Dendritic cell treated with granulocyte-macrophage colony-stimulating factor and Interleukin-4, amounts not matched to agents 40 ng/mL and 50 ng/mL, for 4 days (primary cell): ENCODE measurements around the gene PLSCR2.
"Not testable (repeated sequence)": the region's sequence is repeated elsewhere in the genome, so short reads cannot be mapped to it uniquely, and the experiment has no call there.

ENCODE experiments used
- H3K27ac Mint-ChIP-seq: one replicate; pipeline ENCODE4 v1.8.0; 2022; ENCODE audit warnings: mild to moderate bottlenecking, mixed read lengths
- H3K27me3 Mint-ChIP-seq: one replicate; pipeline ENCODE4 v1.8.0; 2022; ENCODE audit warnings: mild to moderate bottlenecking, mixed read lengths
- H3K36me3 Mint-ChIP-seq: one replicate; pipeline ENCODE4 v1.8.0; 2022; ENCODE audit warnings: low read depth, mixed read lengths
- H3K4me1 Mint-ChIP-seq: one replicate; pipeline ENCODE4 v1.8.0; 2022; ENCODE audit warnings: low read depth, mixed read lengths
- H3K4me3 Mint-ChIP-seq: one replicate; pipeline ENCODE4 v1.8.0; 2022; ENCODE audit warnings: mild to moderate bottlenecking, moderate library complexity, mixed read lengths
- H3K9me3 Mint-ChIP-seq: one replicate; pipeline ENCODE4 v1.8.0; 2022; ENCODE audit warnings: mixed read lengths
- intact Hi-C: fragments of 100-400 bp; cut with micrococcal nuclease; formaldehyde crosslinking; loops from one replicate; pipeline ENCODE4 v1.15.0; 2022

Gene PLSCR2

DNA sequence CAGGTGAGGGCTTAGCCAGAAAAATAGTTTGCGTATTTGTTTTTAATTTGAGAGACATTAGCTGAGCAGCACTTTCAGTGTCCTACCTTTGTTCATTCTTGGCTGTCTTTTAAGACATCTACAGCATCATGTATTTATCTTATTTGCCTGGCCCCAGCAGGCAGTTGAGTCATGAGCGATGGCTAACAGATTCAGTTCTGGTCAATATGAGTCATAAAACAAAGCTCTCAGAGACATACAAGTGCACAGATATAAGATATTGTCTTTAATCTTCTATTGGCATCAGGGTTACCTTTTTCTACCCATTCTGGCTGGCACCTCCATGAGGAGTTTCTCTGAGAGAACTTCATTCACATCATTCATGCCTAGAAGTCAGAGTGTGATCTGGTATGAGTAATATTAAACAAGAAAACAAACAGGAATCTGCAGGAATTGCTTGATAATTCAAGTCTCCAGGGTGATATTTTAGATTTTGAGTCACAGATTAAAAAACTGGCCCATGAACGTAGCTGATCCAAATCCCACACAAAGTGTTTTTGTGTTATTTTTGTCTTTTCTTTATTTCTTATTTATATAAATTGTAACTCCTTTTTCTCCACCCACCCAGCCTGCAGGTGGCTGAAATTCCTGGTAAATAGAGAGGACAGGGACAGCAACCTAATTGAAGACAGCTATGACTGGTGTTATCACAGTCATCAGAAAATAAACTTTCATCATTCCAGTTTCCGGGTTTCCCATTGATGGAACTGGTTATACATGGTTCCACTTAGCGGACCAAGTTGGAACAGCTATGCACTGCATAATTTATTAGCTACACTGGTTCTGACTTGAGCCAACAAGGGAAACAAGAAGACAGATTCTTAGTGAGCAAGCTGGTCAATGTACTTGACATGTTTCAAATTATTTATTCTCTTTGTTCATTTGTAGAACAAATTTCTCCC is 47.3 kb downstream of the PLSCR2 start:
- H3K36me3 Mint-ChIP-seq: no peaks in the 10 kb centered on the region
- no peaks in the 10 kb centered on the region for H3K4me1 Mint-ChIP-seq
- no peaks in the 10 kb centered on the region for H3K27me3 Mint-ChIP-seq
- no peak overlapping the region for H3K27ac Mint-ChIP-seq
- intact Hi-C loops: no loop called here
- H3K4me3 Mint-ChIP-seq: no peak overlapping the region
- H3K9me3 Mint-ChIP-seq: peaks cover 9% of the 10 kb centered on the region

DNA sequence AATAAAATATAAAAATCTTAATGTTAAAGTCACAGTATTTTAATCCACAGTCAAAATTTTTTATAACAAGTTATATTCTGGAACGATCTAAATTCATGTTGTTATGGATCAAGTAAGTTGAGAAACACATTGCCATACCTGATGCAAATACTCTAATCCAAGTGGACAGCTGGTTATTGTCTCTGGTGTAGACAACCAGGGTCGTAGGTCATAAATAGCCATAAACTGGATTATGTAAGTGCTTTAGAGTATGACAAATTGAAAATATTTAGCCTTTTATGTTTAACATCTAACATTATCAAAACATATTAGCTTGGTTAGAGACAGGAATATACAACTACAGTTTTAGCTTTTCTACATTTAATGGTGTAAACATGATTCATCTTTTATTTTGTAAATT is 53.0 kb downstream of the PLSCR2 start:
- peaks cover 27% of the 10 kb centered on the region for H3K9me3 Mint-ChIP-seq
- intact Hi-C loops: no loop called here
- peaks cover 5% of the 10 kb centered on the region for H3K4me1 Mint-ChIP-seq

DNA sequence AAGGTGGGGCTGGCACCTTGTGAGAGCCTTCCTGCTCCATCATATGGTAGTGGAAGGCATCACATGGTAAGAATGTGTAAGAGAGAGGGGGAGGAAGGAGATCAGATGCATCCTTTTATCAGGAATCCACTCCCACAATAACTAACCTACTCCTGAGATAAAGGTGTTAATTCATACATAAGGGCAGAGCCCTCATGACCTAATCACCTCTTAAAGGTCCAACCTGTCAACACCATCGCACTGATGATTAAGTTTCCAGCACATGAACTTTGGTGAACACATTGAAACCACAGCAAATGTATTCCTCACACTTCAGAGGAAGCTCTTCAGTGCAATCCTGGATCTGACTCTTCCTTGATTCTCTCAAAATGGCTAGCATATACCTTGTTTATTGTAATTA is 55.4 kb downstream of the PLSCR2 start:
- H3K4me1 Mint-ChIP-seq: peaks cover 5% of the 10 kb centered on the region
- H3K27ac Mint-ChIP-seq: no peak overlapping the region
- no peaks in the 10 kb centered on the region for H3K27me3 Mint-ChIP-seq
- intact Hi-C loops: no loop called here
- H3K36me3 Mint-ChIP-seq: no peaks in the 10 kb centered on the region
- H3K4me3 Mint-ChIP-seq: no peak overlapping the region
- H3K9me3 Mint-ChIP-seq: peaks cover 50% of the 10 kb centered on the region

More for the DNA sequence above, 53.0 kb downstream of the PLSCR2 start:
- Mint-ChIP-seq H3K4me3 (no peak overlapping the region), H3K27ac (no peak overlapping the region), H3K36me3 (no peaks in the 10 kb centered on the region), H3K27me3 (no peaks in the 10 kb centered on the region)

- H3K4me3 Mint-ChIP-seq, H3K4me1 Mint-ChIP-seq, H3K36me3 Mint-ChIP-seq, H3K27me3 Mint-ChIP-seq, H3K27ac Mint-ChIP-seq, intact Hi-C loops: not testable (repeated sequence)
- peaks cover 55% of the 10 kb centered on the region for H3K9me3 Mint-ChIP-seq
Measured at GRCh38 chr3:146412711-146413110, 56.6 kb downstream of the PLSCR2 start.

GRCh38 chr3:146407956-146408355 is 61.4 kb downstream of the PLSCR2 start:
- Mint-ChIP-seq H3K36me3 (no peaks in the 10 kb centered on the region), H3K4me1 (peaks cover 5% of the 10 kb centered on the region), H3K27ac (no peak overlapping the region), H3K4me3 (no peak overlapping the region), H3K9me3 (peaks cover 53% of the 10 kb centered on the region), H3K27me3 (no peaks in the 10 kb centered on the region)
- intact Hi-C loops: no loop called here

DNA sequence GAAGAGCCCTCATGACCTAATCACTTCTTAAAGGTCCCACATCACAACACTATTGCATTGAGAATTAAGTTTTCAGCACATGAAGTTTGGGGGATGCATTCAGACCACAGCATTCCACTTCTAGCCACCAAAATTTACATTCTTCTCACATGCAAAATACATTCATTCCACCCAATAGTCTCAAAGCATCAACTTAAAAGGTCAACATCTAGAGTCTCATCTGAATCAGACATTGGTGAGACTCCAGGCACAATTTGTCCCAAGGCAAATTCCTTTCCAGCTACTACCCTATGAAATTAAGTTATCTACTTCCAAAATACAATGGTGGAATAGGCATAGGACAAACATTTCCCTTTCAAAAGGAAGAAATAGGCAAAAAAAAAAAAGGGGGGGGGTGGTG is 64.9 kb downstream of the PLSCR2 start:
- no peak overlapping the region for H3K27ac Mint-ChIP-seq
- H3K27me3 Mint-ChIP-seq: no peaks in the 10 kb centered on the region
- no peak overlapping the region for H3K4me3 Mint-ChIP-seq
- H3K4me1 Mint-ChIP-seq: no peaks in the 10 kb centered on the region
- H3K9me3 Mint-ChIP-seq: peaks cover 19% of the 10 kb centered on the region
- intact Hi-C loops: no loop called here
- H3K36me3 Mint-ChIP-seq: no peaks in the 10 kb centered on the region

DNA sequence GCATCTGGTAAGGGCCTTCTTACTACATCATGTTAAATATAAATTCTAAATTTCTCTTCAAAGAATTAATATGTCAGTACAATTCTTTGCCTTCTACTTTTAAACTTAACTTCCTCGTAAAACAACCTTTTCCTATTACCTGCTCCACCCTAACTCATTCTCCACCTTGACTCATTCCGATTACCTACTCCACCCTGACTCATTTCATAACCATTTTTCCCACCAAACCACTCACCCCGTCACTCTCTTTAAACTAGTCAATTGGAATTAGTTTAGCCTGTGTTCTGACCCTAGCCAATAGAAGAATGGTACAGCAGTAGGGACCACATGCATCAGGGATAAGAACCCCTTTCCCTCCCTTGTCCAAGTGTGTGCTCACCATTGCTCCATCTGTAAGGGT is 65.6 kb downstream of the PLSCR2 start:
- intact Hi-C loops: no loop called here
- H3K9me3 Mint-ChIP-seq: peaks cover 12% of the 10 kb centered on the region
- no peak overlapping the region for H3K27ac Mint-ChIP-seq
- no peak overlapping the region for H3K4me3 Mint-ChIP-seq
- no peaks in the 10 kb centered on the region for H3K36me3 Mint-ChIP-seq
- H3K27me3 Mint-ChIP-seq: no peaks in the 10 kb centered on the region
- no peaks in the 10 kb centered on the region for H3K4me1 Mint-ChIP-seq

DNA sequence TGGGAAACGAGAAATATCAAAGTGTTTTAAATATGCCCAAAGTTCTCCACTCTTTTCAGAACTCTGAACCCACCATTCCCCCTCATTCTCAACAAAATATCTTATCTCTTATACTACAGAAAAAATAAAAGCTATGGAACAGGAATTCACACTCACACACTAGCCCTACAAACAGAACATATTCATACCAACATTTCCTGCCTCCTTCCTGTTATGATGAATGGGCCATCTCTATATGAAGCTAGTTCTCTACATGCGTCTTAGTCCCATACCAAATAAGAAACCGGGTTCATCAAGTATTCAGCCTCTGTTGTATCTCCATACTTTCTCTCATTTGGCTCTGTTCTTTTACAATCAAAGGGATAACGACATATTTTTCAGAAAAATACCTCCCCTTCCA is 72.6 kb downstream of the PLSCR2 start:
- Mint-ChIP-seq H3K4me3 (no peak overlapping the region), H3K9me3 (no peaks in the 10 kb centered on the region), H3K27me3 (no peaks in the 10 kb centered on the region), H3K4me1 (no peaks in the 10 kb centered on the region), H3K27ac (no peak overlapping the region), H3K36me3 (no peaks in the 10 kb centered on the region)
- intact Hi-C loops: no loop called here

GRCh38 chr3:146395164-146395563 is 74.2 kb downstream of the PLSCR2 start:
- H3K4me1 Mint-ChIP-seq: no peaks in the 10 kb centered on the region
- no peaks in the 10 kb centered on the region for H3K27me3 Mint-ChIP-seq

DNA sequence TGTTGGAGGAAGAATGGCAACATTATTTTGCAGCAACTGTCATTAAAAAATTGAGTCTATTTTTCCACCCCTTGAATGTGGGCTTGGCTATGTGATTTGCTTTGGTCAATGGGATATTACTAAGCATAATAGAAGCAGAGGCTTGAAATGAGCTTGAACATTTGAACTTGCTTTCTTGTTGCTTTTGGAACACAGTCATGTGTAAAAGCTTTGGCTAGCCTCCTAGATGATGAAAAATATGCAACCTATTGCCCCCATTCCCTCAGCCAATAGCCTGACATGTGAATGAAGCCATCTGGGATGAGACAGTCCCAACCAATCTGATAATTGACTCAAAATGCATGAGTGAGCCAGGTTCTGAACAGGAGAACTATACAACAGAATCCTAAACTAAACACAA is 78.4 kb downstream of the PLSCR2 start:
- Mint-ChIP-seq H3K27ac (no peak overlapping the region), H3K36me3 (no peaks in the 10 kb centered on the region), H3K27me3 (no peaks in the 10 kb centered on the region), H3K4me3 (no peak overlapping the region), H3K9me3 (no peaks in the 10 kb centered on the region), H3K4me1 (peaks cover 5% of the 10 kb centered on the region)
- intact Hi-C loops: no loop called here

More at GRCh38 chr3:146395164-146395563, 74.2 kb downstream of the PLSCR2 start:
- intact Hi-C loops: no loop called here
- no peaks in the 10 kb centered on the region for H3K9me3 Mint-ChIP-seq
- H3K27ac Mint-ChIP-seq: no peak overlapping the region
- no peak overlapping the region for H3K4me3 Mint-ChIP-seq
- H3K36me3 Mint-ChIP-seq: no peaks in the 10 kb centered on the region

DNA sequence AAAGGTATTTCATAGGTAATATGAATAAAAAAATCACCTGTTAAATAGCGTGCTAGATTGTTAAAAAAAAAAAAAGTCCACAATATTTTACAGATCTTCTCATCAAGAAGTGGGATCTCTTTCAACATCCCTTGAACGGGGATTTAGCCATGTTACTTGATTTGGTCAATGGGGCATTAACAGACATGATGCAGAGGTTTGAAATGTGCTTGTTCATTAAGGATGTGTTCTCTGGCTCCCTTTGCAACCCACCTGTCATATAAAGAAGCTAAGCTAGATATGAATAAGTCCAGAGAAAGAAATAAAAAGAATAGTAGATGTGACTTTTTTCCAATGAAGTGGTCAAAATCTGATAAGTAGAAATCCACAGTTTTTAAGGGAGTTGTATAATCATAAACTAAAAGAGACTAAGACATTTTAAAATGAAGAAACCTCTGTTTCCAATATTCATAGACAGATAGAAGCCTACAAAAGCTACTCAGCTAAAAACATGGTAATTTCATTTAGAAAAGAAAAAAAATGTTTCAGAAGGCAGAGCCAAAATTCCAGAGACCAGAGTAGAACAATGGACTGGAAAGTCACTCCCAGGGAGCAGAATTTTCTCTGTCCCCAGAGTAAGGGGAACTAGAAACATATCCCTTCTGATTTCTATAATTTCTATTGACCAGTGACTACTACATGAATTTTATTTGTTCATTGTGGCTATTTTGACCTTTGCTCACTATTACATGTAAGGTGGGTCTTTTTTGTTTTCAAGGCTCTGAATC is 79.2 kb downstream of the PLSCR2 start:
- no peaks in the 10 kb centered on the region for H3K36me3 Mint-ChIP-seq
- H3K4me1 Mint-ChIP-seq: peaks cover 5% of the 10 kb centered on the region
- H3K27ac Mint-ChIP-seq: no peak overlapping the region
- no peaks in the 10 kb centered on the region for H3K27me3 Mint-ChIP-seq
- intact Hi-C loops: no loop called here
- no peak overlapping the region for H3K4me3 Mint-ChIP-seq
- no peaks in the 10 kb centered on the region for H3K9me3 Mint-ChIP-seq

GRCh38 chr3:146387566-146387965 is 81.8 kb downstream of the PLSCR2 start:
- no peak overlapping the region for H3K4me3 Mint-ChIP-seq
- H3K4me1 Mint-ChIP-seq: peaks cover 5% of the 10 kb centered on the region
- intact Hi-C loops: no loop called here
- H3K27ac Mint-ChIP-seq: no peak overlapping the region
- H3K36me3 Mint-ChIP-seq: no peaks in the 10 kb centered on the region
- H3K9me3 Mint-ChIP-seq: no peaks in the 10 kb centered on the region
- no peaks in the 10 kb centered on the region for H3K27me3 Mint-ChIP-seq

DNA sequence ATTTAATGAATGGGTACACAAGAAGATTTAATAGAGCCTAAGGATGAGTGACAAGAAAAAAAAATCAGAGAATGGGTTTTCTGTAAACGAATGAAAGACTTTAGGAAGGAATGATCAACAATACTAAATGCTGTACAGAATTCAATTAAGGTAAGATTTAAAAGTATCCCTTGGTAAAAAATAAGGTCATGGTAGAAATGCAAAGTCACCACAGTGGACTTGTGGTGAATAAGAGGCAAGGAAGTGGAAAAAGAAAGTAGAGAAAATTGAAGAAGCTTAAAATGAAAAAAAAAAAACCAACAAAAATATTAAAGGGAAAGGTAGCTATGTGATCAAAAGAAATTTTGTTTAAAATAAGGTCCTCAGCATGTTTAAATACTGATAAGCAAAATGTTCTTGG is 82.4 kb downstream of the PLSCR2 start:
- no peaks in the 10 kb centered on the region for H3K36me3 Mint-ChIP-seq
- no peak overlapping the region for H3K27ac Mint-ChIP-seq

GRCh38 chr3:146384786-146385185 is 84.6 kb downstream of the PLSCR2 start:
- intact Hi-C loops: no loop called here
- Mint-ChIP-seq H3K4me1 (peaks cover 5% of the 10 kb centered on the region), H3K27ac (no peak overlapping the region), H3K27me3 (no peaks in the 10 kb centered on the region), H3K4me3 (no peak overlapping the region), H3K9me3 (no peaks in the 10 kb centered on the region), H3K36me3 (no peaks in the 10 kb centered on the region)

More for the DNA sequence above, 82.4 kb downstream of the PLSCR2 start:
- intact Hi-C loops: no loop called here
- no peaks in the 10 kb centered on the region for H3K9me3 Mint-ChIP-seq
- H3K4me1 Mint-ChIP-seq: peaks cover 5% of the 10 kb centered on the region
- H3K27me3 Mint-ChIP-seq: no peaks in the 10 kb centered on the region
- no peak overlapping the region for H3K4me3 Mint-ChIP-seq
